Breast epithelium (tissue), 3 donors: Measurements from ENCODE around the gene USH1G.

Experiments used
- POLR2A ChIP-seq: fragments of 450-650 bp; IDR thresholded peaks from one replicate; pipeline ENCODE4 v1.6.1; 2016; ENCODE audit warnings: antibody characterized with exemption, mild to moderate bottlenecking, moderate library complexity
- POLR2AphosphoS5 ChIP-seq, 3 donors: sonication (generic); formaldehyde crosslinking; IDR thresholded peaks; one replicate each; pipeline ENCODE4 v1.6.1; 2017; ENCODE audit warnings: antibody characterized with exemption in 3 of 3
- TF ChIP-seq, protein P1 (sequence below), 3 donors: fragments of 450-650 bp; IDR thresholded peaks; one replicate each; pipeline ENCODE4 v1.5.1; 2016 to 2017; ENCODE audit warnings: antibody characterized with exemption in 3 of 3, mild to moderate bottlenecking in 3 of 3, moderate library complexity in 3 of 3

DNA sequence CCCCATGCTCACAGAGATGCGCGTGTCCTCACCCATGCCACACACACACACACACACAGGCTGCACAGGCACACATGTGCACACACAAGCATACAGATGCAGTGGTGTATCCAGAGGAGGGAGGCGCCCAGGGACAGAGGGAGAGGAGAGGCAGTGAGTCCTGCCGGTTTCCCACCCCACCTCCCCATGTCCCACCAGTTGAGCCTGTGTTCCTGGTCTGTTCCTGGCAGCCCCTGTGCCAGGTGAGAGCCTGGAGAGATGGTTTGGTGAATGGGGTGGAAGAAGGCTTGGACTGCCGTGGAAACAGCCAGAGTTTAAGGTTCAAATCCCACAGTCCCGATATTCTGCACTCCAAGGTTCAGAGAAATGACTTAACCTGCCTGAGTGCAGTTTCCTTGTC lies 19.4 kb downstream of the USH1G start:
- TF ChIP-seq, protein P1, sequence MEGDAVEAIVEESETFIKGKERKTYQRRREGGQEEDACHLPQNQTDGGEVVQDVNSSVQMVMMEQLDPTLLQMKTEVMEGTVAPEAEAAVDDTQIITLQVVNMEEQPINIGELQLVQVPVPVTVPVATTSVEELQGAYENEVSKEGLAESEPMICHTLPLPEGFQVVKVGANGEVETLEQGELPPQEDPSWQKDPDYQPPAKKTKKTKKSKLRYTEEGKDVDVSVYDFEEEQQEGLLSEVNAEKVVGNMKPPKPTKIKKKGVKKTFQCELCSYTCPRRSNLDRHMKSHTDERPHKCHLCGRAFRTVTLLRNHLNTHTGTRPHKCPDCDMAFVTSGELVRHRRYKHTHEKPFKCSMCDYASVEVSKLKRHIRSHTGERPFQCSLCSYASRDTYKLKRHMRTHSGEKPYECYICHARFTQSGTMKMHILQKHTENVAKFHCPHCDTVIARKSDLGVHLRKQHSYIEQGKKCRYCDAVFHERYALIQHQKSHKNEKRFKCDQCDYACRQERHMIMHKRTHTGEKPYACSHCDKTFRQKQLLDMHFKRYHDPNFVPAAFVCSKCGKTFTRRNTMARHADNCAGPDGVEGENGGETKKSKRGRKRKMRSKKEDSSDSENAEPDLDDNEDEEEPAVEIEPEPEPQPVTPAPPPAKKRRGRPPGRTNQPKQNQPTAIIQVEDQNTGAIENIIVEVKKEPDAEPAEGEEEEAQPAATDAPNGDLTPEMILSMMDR (IDR thresholded peaks at IDR 0.05), result no peak
- TF ChIP-seq POLR2A (no peak), POLR2AphosphoS5 (IDR thresholded peaks at IDR 0.05) (no peak)
